Keratinocyte (primary cell): ENCODE measurements around the gene APOL3.

Experiments
- EZH2 ChIP-seq: IDR thresholded peaks from one replicate; pipeline ENCODE4 v1.6.1; 2012; ENCODE audit warnings: inconsistent platforms, mild to moderate bottlenecking, low read length, moderate library complexity
- TF ChIP-seq, protein P1 (sequence below), 3 experiments: IDR thresholded peaks in 1 of 3; conservative IDR thresholded peaks in 1 of 3; optimal IDR thresholded peaks in 1 of 3; 2 replicates in 2 of 3; 3 replicates in 1 of 3; pipeline versions ENCODE3 to v1.5.1; 2011; ENCODE audit warnings: low read length in 3 of 3, mild to moderate bottlenecking in 3 of 3, moderate library complexity in 2 of 3, control low read depth in 1 of 3, inconsistent platforms in 1 of 3; ENCODE audit not compliant: insufficient read depth in 2 of 3; ENCODE audit errors: extremely low read depth in 1 of 3

DNA sequence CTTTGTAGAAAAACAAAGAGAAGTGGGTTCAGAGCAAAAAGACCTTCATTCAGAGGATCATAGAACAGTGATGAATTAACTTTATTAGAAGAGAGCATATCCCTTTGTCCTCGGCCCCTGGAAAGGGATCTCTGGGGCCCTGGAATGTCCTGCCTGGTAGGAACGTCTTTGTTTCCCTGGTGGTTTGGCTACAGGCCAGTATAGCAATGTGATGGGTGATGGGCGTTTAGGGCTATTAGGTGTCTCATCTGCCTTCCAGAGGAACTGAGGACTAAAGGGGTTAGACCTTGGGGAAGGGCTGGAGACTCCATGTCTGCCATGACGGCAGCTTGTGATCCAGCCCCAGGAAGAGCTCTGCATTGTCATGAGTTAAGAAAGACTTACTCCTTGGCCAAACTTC, 32.0 kb upstream of the APOL3 start:
- TF ChIP-seq EZH2: no peak
- TF ChIP-seq, protein P1, sequence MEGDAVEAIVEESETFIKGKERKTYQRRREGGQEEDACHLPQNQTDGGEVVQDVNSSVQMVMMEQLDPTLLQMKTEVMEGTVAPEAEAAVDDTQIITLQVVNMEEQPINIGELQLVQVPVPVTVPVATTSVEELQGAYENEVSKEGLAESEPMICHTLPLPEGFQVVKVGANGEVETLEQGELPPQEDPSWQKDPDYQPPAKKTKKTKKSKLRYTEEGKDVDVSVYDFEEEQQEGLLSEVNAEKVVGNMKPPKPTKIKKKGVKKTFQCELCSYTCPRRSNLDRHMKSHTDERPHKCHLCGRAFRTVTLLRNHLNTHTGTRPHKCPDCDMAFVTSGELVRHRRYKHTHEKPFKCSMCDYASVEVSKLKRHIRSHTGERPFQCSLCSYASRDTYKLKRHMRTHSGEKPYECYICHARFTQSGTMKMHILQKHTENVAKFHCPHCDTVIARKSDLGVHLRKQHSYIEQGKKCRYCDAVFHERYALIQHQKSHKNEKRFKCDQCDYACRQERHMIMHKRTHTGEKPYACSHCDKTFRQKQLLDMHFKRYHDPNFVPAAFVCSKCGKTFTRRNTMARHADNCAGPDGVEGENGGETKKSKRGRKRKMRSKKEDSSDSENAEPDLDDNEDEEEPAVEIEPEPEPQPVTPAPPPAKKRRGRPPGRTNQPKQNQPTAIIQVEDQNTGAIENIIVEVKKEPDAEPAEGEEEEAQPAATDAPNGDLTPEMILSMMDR (optimal IDR thresholded peaks at IDR 0.05 in 1 of 3, IDR thresholded peaks at IDR 0.05 in 1 of 3, conservative IDR thresholded peaks at IDR 0.05 in 1 of 3; ENCODE audit: extremely low read depth in 1 of 3, insufficient read depth in 2 of 3, low read length in 3 of 3): no peak
